Activated T-cell treated with anti-CD3 and anti-CD28 coated beads, Interleukin-2, amount 50 U/mL, for 72 hours (primary cell): Measurements from ENCODE around the gene MMADHC. TPM values are rescaled to one million over a fixed set of nuclear protein-coding genes. Genes with fewer than 3 reads are reported as not detected.

Experiments
- ATAC-seq, 2 donors: fragments of 150-1000 bp; cut with Tn5 transposase; replicated peaks in 1 of 2; 2 replicates each; pipeline ENCODE4 v1.10.0; 2021; ENCODE audit warnings: moderate library complexity in 2 of 2, mild to moderate bottlenecking in 1 of 2
- DNase-seq, 2 donors: peaks; one replicate each; pipeline ENCODE4 v3.0.0; 2021 to 2022; ENCODE audit warnings: mixed read lengths in 1 of 2
- H3K27ac Mint-ChIP-seq: one replicate; pipeline ENCODE4 v1.8.0; 2022; ENCODE audit warnings: mild to moderate bottlenecking, moderate library complexity, mixed read lengths
- H3K27me3 Mint-ChIP-seq: one replicate; pipeline ENCODE4 v1.8.0; 2022; ENCODE audit warnings: low read depth, mixed read lengths
- H3K36me3 Mint-ChIP-seq, 2 donors: one replicate each; pipeline ENCODE4 v1.8.0; 2022; ENCODE audit warnings: mixed read lengths in 2 of 2, mild to moderate bottlenecking in 1 of 2; ENCODE audit not compliant: insufficient read depth in 2 of 2
- H3K4me1 Mint-ChIP-seq: one replicate; pipeline ENCODE4 v1.8.0; 2022; ENCODE audit warnings: low read depth, mixed read lengths
- H3K4me3 Mint-ChIP-seq, 2 donors: one replicate each; pipeline ENCODE4 v1.8.0; 2022; ENCODE audit warnings: mild to moderate bottlenecking in 2 of 2, mixed read lengths in 2 of 2, moderate library complexity in 2 of 2
- H3K9me3 Mint-ChIP-seq, 2 donors: one replicate each; pipeline ENCODE4 v1.8.0; 2022; ENCODE audit warnings: mixed read lengths in 2 of 2
- total RNA-seq, 2 donors: library from RNA; stranded (reverse); gene quantifications; one replicate each; pipeline ENCODE4 v1.2.3, GENCODE V29; 2022

Gene MMADHC
- total RNA-seq, result 100 to 1,000 TPM; 125 to 128 TPM

DNA sequence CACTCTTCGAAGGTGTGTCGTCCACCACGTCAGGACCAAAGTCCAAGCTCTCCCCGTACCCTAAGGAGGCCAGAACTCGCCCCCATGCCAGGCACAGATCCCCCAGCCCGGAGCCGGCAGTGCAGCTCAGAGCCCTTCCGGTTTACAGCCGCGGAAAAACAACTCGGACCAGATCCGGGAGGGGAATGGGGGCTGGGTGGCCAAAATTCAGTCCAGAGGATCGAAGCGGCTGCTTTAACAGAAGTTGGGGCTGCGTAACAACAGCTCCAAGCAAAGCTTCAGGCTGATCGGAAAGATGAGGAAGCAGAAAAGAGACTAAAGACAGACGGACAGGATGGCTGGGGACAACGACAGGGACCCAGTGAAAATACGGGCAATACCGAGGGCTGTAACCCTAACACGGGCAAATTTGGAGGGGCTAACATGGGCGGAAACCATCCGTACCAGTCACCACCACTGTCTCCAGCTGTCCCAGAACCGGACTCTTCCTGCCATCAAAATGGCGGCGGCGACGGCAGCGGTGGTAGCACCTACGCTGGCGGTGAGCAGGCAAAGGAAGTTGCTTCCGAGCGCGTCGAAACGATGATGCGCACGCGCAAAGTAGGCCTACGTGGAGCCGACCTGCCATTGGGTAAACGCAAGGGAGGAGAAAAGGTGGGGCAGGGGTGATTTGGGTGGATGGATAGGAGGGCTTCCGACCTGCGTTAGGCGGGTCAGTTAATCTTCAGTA is at the start of gene MMADHC:
Gene MMADHC (minus strand): TSS at position 556 of the 730 bp plus-strand sequence. CDS start 678 bp downstream, outside the sequence.
- Mint-ChIP-seq H3K4me1 (peaks cover 50% of the 10 kb centered on the region), H3K36me3 (peaks cover 12 to 13% of the 10 kb centered on the region in 2 donors), H3K27me3 (peaks cover 19% of the 10 kb centered on the region), H3K27ac (peak within 1 kb of the TSS; percentile 97), H3K4me3 (peak within 1 kb of the TSS; percentile 93 to 98), H3K9me3 (no peaks in the 10 kb centered on the region)
- peak; percentile 97 to 98 for ATAC-seq
- peak; percentile 93 to 95 for DNase-seq

- Mint-ChIP-seq H3K27me3 (peaks cover 5% of the 10 kb centered on the region), H3K27ac (no peak overlapping the region), H3K4me1 (no peaks in the 10 kb centered on the region), H3K36me3 (no peaks in the 10 kb centered on the region), H3K9me3 (no peaks in the 10 kb centered on the region), H3K4me3 (no peak overlapping the region)
- DNase-seq (no peak), ATAC-seq (no peak)
Observed at GRCh38 chr2:149634103-149634502, 46.5 kb upstream of the MMADHC start.

GRCh38 chr2:149630445-149630844 is 42.9 kb upstream of the MMADHC start:
- peaks cover 5% of the 10 kb centered on the region for H3K27me3 Mint-ChIP-seq

DNA sequence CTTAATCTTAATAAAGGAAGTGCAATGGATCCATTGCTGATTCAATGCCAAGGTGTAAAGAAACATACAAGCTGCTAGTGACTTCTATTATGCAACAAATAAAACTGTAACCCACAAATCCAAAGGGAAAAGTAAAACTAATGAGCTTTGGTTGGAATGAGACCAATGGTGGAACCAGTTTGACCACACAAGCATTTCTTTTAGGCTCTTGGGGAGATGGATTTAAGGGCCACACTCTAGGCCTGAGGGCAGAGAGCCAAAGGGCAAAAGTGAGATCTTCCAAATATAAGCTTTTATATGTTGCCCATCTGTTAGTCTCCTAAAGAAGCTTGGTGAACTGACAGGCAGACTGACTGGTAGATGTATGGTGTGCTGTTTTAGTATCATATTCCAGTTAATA is 41.5 kb upstream of the MMADHC start:
- ATAC-seq (no peak), DNase-seq (no peak)
- Mint-ChIP-seq H3K27me3 (peaks cover 9% of the 10 kb centered on the region), H3K27ac (no peak overlapping the region), H3K9me3 (no peaks in the 10 kb centered on the region), H3K4me3 (no peak overlapping the region), H3K36me3 (no peaks in the 10 kb centered on the region), H3K4me1 (no peaks in the 10 kb centered on the region)

More at GRCh38 chr2:149630445-149630844, 42.9 kb upstream of the MMADHC start:
- ATAC-seq (no peak), DNase-seq (no peak)
- H3K9me3 Mint-ChIP-seq, result no peaks in the 10 kb centered on the region
- H3K4me3 Mint-ChIP-seq, result no peak overlapping the region
- H3K4me1 Mint-ChIP-seq, result no peaks in the 10 kb centered on the region
- no peaks in the 10 kb centered on the region for H3K36me3 Mint-ChIP-seq
- H3K27ac Mint-ChIP-seq, result no peak overlapping the region

DNA sequence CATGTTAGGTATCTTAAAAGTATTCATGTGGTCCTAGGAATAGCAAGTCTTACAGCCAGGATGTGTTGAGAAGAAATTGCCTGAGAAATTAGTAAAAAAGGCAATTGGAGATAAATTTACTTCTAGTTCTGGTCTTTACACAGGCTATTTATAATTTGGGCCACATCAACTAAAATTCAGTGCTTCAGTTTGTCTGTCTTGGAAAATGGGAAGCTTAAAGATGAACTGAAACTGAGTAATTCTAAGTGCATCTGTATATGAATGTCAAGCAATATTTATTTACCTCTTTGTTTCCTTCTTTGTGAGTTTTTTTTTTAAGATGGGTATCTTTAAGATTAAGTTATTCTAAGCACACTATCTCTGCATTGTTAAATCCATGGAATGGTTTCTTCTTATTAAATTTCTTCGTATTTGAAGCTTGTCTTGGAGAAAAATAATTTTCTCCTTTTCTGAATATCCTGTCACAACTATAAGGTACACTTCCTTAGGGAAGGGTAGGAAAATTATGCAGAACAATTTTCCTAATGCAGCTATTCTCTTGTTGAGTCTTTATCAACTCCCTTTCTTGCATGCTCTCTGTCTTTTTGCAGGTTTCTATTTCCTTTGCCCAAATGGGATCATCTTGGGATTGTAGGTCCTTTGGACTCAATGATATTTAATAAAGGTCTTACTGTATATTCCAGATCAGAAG is 39.7 kb upstream of the MMADHC start:
- peaks cover 11% of the 10 kb centered on the region for H3K27me3 Mint-ChIP-seq
- ATAC-seq (no peak), DNase-seq (no peak)
- no peaks in the 10 kb centered on the region for H3K36me3 Mint-ChIP-seq
- no peak overlapping the region for H3K27ac Mint-ChIP-seq
- no peak overlapping the region for H3K4me3 Mint-ChIP-seq
- no peaks in the 10 kb centered on the region for H3K9me3 Mint-ChIP-seq
- no peaks in the 10 kb centered on the region for H3K4me1 Mint-ChIP-seq

DNA sequence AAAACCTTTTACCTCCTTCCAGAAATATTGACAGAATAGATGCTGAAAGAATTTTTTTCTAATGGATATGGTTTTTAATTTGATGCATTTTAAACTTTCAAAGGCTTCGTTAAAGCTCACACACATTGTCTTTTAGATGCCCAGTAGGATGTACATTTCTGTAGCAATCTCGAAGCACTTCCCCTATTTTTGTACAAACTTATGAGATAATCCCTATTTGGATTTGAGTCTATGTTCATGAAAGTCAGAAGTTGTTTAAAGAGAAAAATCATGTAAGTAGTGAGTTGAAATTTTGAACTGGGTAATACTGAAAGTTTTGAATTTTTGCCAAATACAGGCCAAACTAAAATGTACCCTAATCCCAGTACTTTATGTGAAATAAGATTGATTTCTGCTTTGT is 38.1 kb upstream of the MMADHC start:
- ATAC-seq (no peak), DNase-seq (no peak)
- Mint-ChIP-seq H3K27me3 (peaks cover 11% of the 10 kb centered on the region), H3K36me3 (no peaks in the 10 kb centered on the region), H3K4me1 (no peaks in the 10 kb centered on the region), H3K9me3 (no peaks in the 10 kb centered on the region), H3K27ac (no peak overlapping the region), H3K4me3 (no peak overlapping the region)

- H3K9me3 Mint-ChIP-seq, result no peaks in the 10 kb centered on the region
- H3K4me1 Mint-ChIP-seq, result no peaks in the 10 kb centered on the region
- no peaks in the 10 kb centered on the region for H3K36me3 Mint-ChIP-seq
- H3K4me3 Mint-ChIP-seq, result no peak overlapping the region
- ATAC-seq (no peak), DNase-seq (no peak)
- no peak overlapping the region for H3K27ac Mint-ChIP-seq
- peaks cover 13% of the 10 kb centered on the region for H3K27me3 Mint-ChIP-seq
Observed at GRCh38 chr2:149625271-149625670, 37.7 kb upstream of the MMADHC start.

DNA sequence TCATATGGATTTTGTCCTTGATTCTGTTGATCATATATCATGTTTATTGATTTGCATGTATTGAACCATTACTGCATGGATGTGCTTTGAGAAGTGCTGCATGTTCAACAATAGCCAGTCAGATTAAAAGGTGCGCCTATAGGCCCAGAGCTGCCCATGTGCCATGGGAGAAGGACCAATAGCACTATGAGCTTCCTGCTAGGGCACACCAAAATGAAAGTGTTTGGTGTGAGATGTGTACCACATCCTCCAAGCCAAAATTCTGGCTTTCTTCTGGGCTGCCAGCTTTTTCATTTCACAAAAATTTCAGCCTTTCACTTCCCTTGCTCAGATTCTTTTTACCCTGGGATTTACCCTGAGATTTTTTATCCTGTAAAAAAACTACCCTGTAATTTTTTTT is 34.8 kb upstream of the MMADHC start:
- Mint-ChIP-seq H3K4me1 (no peaks in the 10 kb centered on the region), H3K36me3 (no peaks in the 10 kb centered on the region), H3K27me3 (peaks cover 24% of the 10 kb centered on the region), H3K9me3 (no peaks in the 10 kb centered on the region), H3K4me3 (no peak overlapping the region), H3K27ac (no peak overlapping the region)
- no peak for ATAC-seq
- DNase-seq, result no peak

GRCh38 chr2:149617476-149617875 is 29.9 kb upstream of the MMADHC start:
- ATAC-seq, result no peak
- Mint-ChIP-seq H3K27me3 (peaks cover 18% of the 10 kb centered on the region), H3K4me1 (no peaks in the 10 kb centered on the region), H3K4me3 (no peak overlapping the region), H3K27ac (no peak overlapping the region), H3K36me3 (no peaks in the 10 kb centered on the region), H3K9me3 (no peaks in the 10 kb centered on the region)
- no peak for DNase-seq

DNA sequence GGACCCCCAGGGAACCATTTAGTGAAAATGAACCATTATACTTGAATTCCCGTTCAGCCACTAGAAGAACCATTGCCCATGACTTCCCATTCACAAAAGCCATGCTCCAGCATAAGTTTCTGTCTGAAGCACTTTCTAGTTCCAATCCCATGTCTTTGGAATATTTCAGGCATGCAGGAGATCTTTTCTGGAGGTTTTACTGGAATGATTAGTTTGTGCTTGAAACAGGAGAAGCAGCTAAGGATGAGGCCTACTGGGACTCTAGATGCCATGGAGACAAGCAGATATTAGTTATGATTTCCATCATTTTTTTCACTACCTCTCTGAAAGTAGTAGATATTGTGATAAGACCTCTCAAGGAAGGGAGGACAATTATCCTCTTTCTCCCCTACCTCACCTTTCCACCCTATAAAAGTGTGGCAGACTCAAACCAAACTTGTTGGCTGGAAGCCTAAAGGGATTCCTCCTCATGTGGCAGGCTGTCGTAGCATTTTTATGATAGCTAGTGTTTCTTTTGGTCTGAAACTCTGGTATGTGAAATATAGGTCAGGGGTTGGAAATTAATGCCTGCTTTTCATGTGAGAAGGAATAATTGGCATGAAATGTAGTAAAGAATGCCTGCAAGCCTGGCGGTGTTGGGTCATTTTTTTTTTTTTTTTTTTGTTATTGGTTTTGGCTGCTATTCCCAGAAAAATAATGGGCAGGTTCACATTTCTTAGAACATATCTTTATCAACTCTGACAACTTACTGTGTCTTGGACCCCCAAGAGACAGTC is 29.3 kb upstream of the MMADHC start:
- DNase-seq (no peak), ATAC-seq (no peak)
- Mint-ChIP-seq H3K4me1 (no peaks in the 10 kb centered on the region), H3K36me3 (no peaks in the 10 kb centered on the region), H3K27ac (no peak overlapping the region), H3K4me3 (no peak overlapping the region), H3K27me3 (peaks cover 18% of the 10 kb centered on the region), H3K9me3 (no peaks in the 10 kb centered on the region)

DNA sequence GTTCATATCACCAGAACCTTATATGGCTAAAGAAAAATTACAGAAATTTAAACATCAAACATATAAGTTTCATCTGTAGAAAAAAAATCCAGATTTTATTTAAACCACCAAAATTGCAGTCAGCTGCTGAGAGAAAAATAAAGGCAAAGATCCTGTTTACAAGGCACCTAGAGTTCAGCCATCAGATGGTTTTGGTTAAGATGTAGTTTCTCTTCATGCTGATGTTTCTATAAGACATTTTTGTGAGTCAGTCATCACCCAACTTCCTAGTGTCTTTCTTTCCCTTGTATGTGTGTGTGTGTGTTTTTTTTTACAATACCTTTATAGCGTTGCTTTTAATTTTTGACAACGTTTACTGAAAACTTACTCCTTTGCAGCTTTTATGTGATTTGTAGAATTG is 26.1 kb upstream of the MMADHC start:
- H3K4me3 Mint-ChIP-seq, result no peak overlapping the region
- DNase-seq, result no peak
- H3K27ac Mint-ChIP-seq, result no peak overlapping the region
- no peaks in the 10 kb centered on the region for H3K4me1 Mint-ChIP-seq
- H3K9me3 Mint-ChIP-seq, result no peaks in the 10 kb centered on the region
- H3K36me3 Mint-ChIP-seq, result no peaks in the 10 kb centered on the region
- peaks cover 6% of the 10 kb centered on the region for H3K27me3 Mint-ChIP-seq
- no peak for ATAC-seq

DNA sequence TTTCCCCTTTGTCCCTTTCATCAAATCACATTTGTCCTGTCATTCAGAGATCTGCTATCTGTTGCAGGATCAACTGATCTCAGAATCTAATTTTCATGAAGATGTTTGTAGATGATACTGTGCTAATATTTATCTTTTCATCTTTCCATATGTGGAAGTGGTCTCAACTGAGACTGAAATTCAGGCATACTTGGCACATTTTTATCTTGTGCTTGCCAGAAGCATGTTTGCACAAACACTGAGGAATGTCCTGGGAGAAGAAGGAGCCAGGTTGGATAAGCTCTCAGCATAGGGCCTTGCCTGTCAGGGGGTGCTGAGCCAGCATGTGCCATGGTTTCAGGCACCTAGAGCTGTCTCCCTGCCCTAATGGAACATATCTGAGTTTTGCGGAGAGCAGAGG is 24.5 kb upstream of the MMADHC start:
- H3K9me3 Mint-ChIP-seq, result no peaks in the 10 kb centered on the region
- no peak overlapping the region for H3K27ac Mint-ChIP-seq
- no peak overlapping the region for H3K4me3 Mint-ChIP-seq
- no peaks in the 10 kb centered on the region for H3K36me3 Mint-ChIP-seq
- no peak for ATAC-seq
- no peaks in the 10 kb centered on the region for H3K4me1 Mint-ChIP-seq
- H3K27me3 Mint-ChIP-seq, result peaks cover 6% of the 10 kb centered on the region
- DNase-seq, result no peak

DNA sequence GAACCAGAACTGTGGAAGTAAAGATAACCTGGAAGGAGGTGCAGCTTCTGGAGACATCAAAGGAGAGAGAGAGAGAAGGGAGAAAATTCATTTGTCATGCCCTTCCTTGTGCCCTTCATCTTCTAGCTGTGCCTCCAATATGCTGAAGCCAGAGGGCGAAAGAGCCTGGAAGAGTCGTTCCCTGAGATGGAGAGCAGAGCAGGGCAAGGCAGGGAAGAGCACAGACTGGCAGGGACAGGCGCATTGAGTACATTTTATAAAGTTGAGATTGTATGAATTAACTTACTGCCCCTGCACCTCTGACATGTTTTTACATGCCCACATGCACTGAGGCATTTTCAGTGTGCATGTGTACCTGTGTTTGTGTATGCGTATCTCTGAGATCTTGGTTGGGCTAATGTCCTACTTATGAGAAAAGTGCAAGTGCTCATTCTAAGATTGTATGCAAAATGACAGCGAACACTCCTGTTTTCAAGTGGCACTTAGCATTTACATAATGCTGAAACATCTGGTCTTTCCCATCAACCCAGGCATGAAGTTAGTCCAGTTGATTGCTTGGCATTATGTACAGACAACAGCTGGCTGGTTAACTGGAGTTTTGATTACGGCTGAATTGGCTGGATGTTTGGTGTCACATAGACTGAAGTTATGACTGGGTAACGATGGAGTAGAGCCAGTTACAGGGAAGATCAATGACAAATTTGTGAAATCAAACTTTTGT is 23.7 kb upstream of the MMADHC start:
- Mint-ChIP-seq H3K4me1 (no peaks in the 10 kb centered on the region), H3K9me3 (no peaks in the 10 kb centered on the region), H3K4me3 (no peak overlapping the region), H3K27me3 (peaks cover 6% of the 10 kb centered on the region), H3K36me3 (no peaks in the 10 kb centered on the region), H3K27ac (no peak overlapping the region)
- no peak for ATAC-seq
- DNase-seq, result no peak
